Non-pigmented ciliary epithelial cell (primary cell): Measurements from ENCODE around the gene TIMM29.
"Not testable (repeated sequence)": the region's sequence is repeated elsewhere in the genome, so short reads cannot be mapped to it uniquely, and the experiment has no call there.

ENCODE experiments used
- DNase-seq: peaks from one replicate; pipeline ENCODE4 v3.0.0-alpha.2; 2010; ENCODE audit warnings: low read depth

Gene TIMM29

GRCh38 chr19:10945264-10945663, 16.7 kb downstream of the TIMM29 start:
- no peak for DNase-seq

GRCh38 chr19:10946958-10947657, 18.5 kb downstream of the TIMM29 start:
- DNase-seq = no peak

- no peak for DNase-seq
Measured at GRCh38 chr19:10952809-10953208, 24.2 kb downstream of the TIMM29 start.

- not testable (repeated sequence) for DNase-seq
Measured at GRCh38 chr19:10959277-10959968, 30.8 kb downstream of the TIMM29 start.

- DNase-seq = peak; percentile 72
Measured at GRCh38 chr19:10960314-10961072, 31.9 kb downstream of the TIMM29 start, which contains the start of gene SMARCA4. TSS of gene SMARCA4 (plus strand) at chr19:10961030. CDS start at chr19:10984152, 23,122 bp downstream.

- no peak for DNase-seq
Measured at GRCh38 chr19:10961073-10961860, 32.7 kb downstream of the TIMM29 start.

GRCh38 chr19:10962863-10963262, 34.3 kb downstream of the TIMM29 start:
- no peak for DNase-seq

GRCh38 chr19:10963865-10964264, 35.3 kb downstream of the TIMM29 start:
- DNase-seq = no peak

GRCh38 chr19:10964903-10965302, 36.3 kb downstream of the TIMM29 start:
- DNase-seq = no peak

- DNase-seq = no peak
Measured at GRCh38 chr19:10965398-10965797, 36.8 kb downstream of the TIMM29 start.

- DNase-seq = no peak
Measured at GRCh38 chr19:10966809-10967208, 38.2 kb downstream of the TIMM29 start.

- no peak for DNase-seq
Measured at GRCh38 chr19:10968527-10969135, 40.0 kb downstream of the TIMM29 start.

- DNase-seq = no peak
Measured at GRCh38 chr19:10971107-10971726, 42.6 kb downstream of the TIMM29 start.

- no peak for DNase-seq
Measured at GRCh38 chr19:10975374-10976130, 46.9 kb downstream of the TIMM29 start.

GRCh38 chr19:10976131-10976892, 47.7 kb downstream of the TIMM29 start:
- no peak for DNase-seq

GRCh38 chr19:10977742-10978092, 49.1 kb downstream of the TIMM29 start:
- no peak for DNase-seq
